ENCODE measurements around the gene CLASRP.

DNA sequence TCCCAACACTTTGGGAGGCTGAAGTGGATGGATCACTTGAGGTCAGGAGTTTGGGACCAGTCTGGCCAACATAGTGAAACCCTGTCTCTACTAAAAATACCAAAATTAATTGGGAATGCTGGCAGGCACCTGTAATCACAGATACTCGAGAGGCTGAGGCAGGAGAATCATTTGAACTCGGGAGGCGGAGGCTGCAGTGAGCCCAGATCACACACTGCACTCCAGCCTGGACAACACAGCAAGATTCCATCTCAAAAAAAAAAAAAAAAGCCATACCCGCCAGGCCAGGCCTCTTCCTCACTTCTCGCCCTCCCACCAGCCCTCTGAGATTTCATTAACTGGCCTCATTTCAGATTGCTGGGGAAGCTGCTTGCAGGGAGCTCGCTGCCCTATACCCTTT is 45.3 kb upstream of the CLASRP start:
- TF ChIP-seq GATA3 (IDR thresholded peaks at IDR 0.05; ENCODE audit: low read depth, low read length) (no peak), GATA2 (IDR thresholded peaks at IDR 0.05; ENCODE audit: low read depth, low read length) (no peak)

All from SH-SY5Y (cell line).